Measurements from ENCODE around the gene LINGO4. TPM values are rescaled to one million over a fixed set of nuclear protein-coding genes. Genes with fewer than 3 reads are reported as not detected.

The LINGO4 gene
- total RNA-seq, 1 donor from 2014 or later = not detected

GRCh38 chr1:151801310-151801820 lies 3.9 kb downstream of the LINGO4 start:
- Mint-ChIP-seq H3K36me3 (ENCODE audit: unreplicated experiment) (peaks cover 7% of the 10 kb centered on the region), H3K4me1 (ENCODE audit: low read depth, unreplicated experiment) (peaks cover 2% of the 10 kb centered on the region), H3K9me3 (ENCODE audit: unreplicated experiment) (peaks cover 2% of the 10 kb centered on the region), H3K27ac (ENCODE audit: unreplicated experiment) (no peak overlapping the region), H3K4me3 (ENCODE audit: unreplicated experiment) (no peak overlapping the region), H3K27me3 (ENCODE audit: unreplicated experiment) (peaks cover 13% of the 10 kb centered on the region)
- no peak for DNase-seq
- TF ChIP-seq, protein P1, sequence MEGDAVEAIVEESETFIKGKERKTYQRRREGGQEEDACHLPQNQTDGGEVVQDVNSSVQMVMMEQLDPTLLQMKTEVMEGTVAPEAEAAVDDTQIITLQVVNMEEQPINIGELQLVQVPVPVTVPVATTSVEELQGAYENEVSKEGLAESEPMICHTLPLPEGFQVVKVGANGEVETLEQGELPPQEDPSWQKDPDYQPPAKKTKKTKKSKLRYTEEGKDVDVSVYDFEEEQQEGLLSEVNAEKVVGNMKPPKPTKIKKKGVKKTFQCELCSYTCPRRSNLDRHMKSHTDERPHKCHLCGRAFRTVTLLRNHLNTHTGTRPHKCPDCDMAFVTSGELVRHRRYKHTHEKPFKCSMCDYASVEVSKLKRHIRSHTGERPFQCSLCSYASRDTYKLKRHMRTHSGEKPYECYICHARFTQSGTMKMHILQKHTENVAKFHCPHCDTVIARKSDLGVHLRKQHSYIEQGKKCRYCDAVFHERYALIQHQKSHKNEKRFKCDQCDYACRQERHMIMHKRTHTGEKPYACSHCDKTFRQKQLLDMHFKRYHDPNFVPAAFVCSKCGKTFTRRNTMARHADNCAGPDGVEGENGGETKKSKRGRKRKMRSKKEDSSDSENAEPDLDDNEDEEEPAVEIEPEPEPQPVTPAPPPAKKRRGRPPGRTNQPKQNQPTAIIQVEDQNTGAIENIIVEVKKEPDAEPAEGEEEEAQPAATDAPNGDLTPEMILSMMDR (IDR thresholded peaks at IDR 0.05; ENCODE audit: partially characterized antibody, unreplicated experiment) = no peak

DNA sequence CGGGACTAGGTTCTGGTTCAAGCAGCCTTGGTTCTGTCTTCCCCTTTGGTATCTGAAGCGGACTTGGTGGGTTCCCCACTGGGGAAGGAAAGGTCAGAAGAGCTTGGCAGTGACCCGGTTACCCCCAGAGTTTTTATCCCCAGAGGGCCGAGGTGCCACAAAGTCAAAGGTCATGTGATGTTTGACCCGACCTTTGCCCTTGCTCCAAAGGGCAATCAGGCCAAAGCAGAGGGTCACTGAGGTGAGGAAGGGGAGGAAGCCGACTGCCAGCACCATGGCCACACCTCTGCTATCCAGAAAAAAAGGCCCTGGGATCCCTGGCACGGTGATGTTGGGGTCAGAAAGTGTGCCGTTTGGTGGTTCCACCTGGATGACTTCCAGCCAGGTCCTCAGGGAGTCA lies 4.4 kb downstream of the LINGO4 start:
- Mint-ChIP-seq H3K36me3 (ENCODE audit: unreplicated experiment) (peaks cover 7% of the 10 kb centered on the region), H3K27ac (ENCODE audit: unreplicated experiment) (no peak overlapping the region), H3K27me3 (ENCODE audit: unreplicated experiment) (peaks cover 13% of the 10 kb centered on the region), H3K4me3 (ENCODE audit: unreplicated experiment) (no peak overlapping the region), H3K9me3 (ENCODE audit: unreplicated experiment) (peaks cover 2% of the 10 kb centered on the region), H3K4me1 (ENCODE audit: low read depth, unreplicated experiment) (peaks cover 2% of the 10 kb centered on the region)
- TF ChIP-seq, protein P1 (IDR thresholded peaks at IDR 0.05; ENCODE audit: partially characterized antibody, unreplicated experiment) = no peak
- no peak for DNase-seq

GRCh38 chr1:151799179-151800022 lies 5.8 kb downstream of the LINGO4 start:
- Mint-ChIP-seq H3K4me1 (ENCODE audit: low read depth, unreplicated experiment) (peaks cover 2% of the 10 kb centered on the region), H3K4me3 (ENCODE audit: unreplicated experiment) (peak overlapping the region; percentile 20), H3K27ac (ENCODE audit: unreplicated experiment) (no peak overlapping the region), H3K27me3 (ENCODE audit: unreplicated experiment) (peaks cover 11% of the 10 kb centered on the region), H3K9me3 (ENCODE audit: unreplicated experiment) (peaks cover 2% of the 10 kb centered on the region), H3K36me3 (ENCODE audit: unreplicated experiment) (peaks cover 7% of the 10 kb centered on the region)
- DNase-seq = no peak
- TF ChIP-seq, protein P1 (IDR thresholded peaks at IDR 0.05; ENCODE audit: partially characterized antibody, unreplicated experiment) = no peak

GRCh38 chr1:151798571-151798970 lies 6.6 kb downstream of the LINGO4 start:
- H3K4me1 Mint-ChIP-seq (ENCODE audit: low read depth, unreplicated experiment) = peaks cover 2% of the 10 kb centered on the region
- no peak overlapping the region for H3K27ac Mint-ChIP-seq (ENCODE audit: unreplicated experiment)
- peaks cover 9% of the 10 kb centered on the region for H3K27me3 Mint-ChIP-seq (ENCODE audit: unreplicated experiment)
- TF ChIP-seq, protein P1 (IDR thresholded peaks at IDR 0.05; ENCODE audit: partially characterized antibody, unreplicated experiment) = no peak
- H3K36me3 Mint-ChIP-seq (ENCODE audit: unreplicated experiment) = peaks cover 7% of the 10 kb centered on the region
- H3K9me3 Mint-ChIP-seq (ENCODE audit: unreplicated experiment) = peaks cover 2% of the 10 kb centered on the region
- no peak overlapping the region for H3K4me3 Mint-ChIP-seq (ENCODE audit: unreplicated experiment)
- DNase-seq = no peak

Measured in glutamatergic neuron (in vitro differentiated cells).